GM10266 (cell line): Measurements from ENCODE around the gene DLX3.

ENCODE experiments used
- DNase-seq: peaks from one replicate; pipeline ENCODE4 v3.0.0; 2012; ENCODE audit errors: extremely low spot score
- CTCF ChIP-seq: IDR thresholded peaks from 2 replicates; pipeline ENCODE4 v1.5.1; 2012; ENCODE audit warnings: mild to moderate bottlenecking, low read depth; ENCODE audit not compliant: control insufficient read depth, insufficient read depth; ENCODE audit errors: missing control alignments

The DLX3 gene

GRCh38 chr17:49990921-49991320, 4.1 kb downstream of the DLX3 start:
- DNase-seq = peak; percentile 6
- no peak for TF ChIP-seq CTCF

GRCh38 chr17:49990331-49990730, 4.7 kb downstream of the DLX3 start:
- no peak for TF ChIP-seq CTCF
- DNase-seq = peak; percentile 4

GRCh38 chr17:49989518-49989880, 5.5 kb downstream of the DLX3 start:
- DNase-seq = peak; percentile 3
- no peak for TF ChIP-seq CTCF

GRCh38 chr17:49987681-49988441, 7.2 kb downstream of the DLX3 start:
- TF ChIP-seq CTCF = no peak
- no peak for DNase-seq

GRCh38 chr17:49987290-49987585, 7.8 kb downstream of the DLX3 start:
- no peak for TF ChIP-seq CTCF
- DNase-seq = no peak

- DNase-seq = no peak
- TF ChIP-seq CTCF = no peak
Observed at GRCh38 chr17:49986396-49987289, 8.4 kb downstream of the DLX3 start.
